ENCODE results near the gene LIG1.
A peak's percentile ranks its signal among the peaks of the same experiment; 100 is the strongest.
"Not testable (repeated sequence)": the region's sequence is repeated elsewhere in the genome, so short reads cannot be mapped to it uniquely, and the experiment has no call there.

LIG1 gene

DNA sequence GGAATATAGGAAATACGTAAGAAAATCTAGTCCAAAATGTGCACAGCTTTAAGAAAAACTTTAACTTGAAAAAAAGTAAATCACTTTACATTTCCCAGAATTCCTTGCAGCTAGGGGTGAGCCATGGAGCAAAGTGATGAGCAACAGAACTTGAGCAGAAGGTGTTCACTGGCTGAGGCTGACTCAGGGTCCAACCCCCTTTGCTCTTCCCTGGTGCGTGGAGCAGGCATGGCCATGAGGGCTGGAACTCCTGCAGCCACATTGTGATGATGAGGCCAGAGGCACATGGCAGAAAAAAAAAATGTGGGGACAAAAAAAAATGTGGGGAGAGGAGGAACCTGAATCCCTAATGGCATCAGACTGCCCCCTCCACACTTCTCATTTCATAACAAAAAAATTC lies 49.6 kb downstream of the LIG1 start:
- DNase-seq: no peak

DNA sequence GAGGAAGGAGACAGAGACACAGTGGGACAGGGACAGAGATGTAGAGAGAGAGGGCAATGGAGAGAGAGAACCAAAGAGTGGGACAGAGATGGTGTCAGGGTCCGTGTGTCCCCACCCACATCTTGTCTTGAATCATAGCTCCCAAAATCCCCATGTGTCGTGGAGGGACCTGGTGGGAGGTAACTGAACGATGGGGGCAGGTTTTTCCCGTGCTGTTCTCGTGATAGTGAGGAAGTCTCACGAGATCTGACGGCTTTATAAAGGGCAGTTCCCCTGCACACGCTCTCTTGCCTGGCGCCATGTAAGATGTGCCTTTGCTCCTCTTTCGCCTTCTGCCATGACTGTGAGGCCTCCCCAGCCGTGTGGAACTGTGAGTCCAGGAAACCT lies 52.0 kb downstream of the LIG1 start:
- DNase-seq: no peak

DNA sequence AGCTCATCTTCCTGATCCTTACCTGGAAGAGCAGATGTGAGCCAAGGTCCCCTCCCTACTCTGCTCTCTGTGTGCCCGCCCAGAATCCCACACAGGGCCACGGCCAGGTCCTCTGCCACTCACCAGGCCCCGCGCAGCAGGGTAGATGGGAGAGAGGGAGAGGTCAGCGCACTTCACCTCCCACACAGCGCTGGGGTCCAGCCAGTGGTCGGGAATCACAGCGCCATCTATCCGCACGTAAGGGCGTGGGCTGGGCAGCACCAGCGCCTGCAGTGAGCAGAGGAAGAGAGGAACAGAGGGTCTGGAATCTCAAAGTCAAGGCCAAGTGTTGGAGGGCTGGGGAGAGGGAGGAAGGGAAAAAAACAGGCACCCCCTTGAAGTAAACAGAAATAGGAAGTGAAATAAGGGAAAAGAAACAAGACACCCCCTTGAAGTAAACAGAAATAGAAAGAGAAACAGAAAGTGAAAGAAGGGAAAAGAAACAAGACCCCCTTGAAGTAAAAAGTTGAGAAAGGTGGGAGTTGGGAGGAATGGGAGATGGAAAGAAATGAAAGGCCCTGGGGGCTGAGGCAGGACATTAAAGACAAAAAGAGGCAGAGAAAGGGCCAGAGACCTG lies 52.5 kb downstream of the LIG1 start:
- DNase-seq: no peak

DNA sequence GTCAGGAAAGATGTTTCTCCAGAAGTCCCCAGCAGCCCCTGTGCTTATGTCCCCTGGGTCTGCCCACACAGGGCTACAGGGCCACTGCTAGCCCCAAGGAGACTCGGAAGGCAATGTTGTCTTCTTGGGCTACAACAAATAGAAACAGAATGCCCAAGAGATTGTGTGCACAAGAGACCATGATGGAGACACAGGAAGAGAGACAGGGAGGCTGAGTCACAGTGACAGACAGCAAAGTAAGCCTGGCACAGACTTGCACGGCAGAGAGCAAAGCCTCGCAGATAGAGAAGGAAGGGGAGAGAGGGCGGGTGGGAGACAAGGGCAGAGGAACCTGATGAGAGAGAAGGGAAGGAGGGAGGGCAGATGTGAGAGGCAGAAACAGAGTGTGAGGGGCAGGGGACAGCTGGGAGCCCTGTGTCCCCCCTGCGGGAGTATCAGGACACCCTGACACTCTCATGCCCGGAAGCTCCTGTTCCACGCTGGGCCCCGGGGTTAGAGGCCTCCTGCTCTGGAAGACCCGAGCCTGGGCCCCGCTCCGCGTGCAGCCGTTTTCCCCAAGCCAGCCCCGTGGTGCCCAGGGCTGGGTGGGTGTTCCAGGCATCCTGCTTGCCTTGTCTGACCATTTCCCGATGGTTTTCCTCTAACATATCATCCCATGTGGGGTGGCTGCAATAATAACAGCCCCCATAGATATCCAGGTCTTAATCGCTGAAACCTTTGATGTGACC lies 56.8 kb downstream of the LIG1 start:
- DNase-seq: no peak

DNA sequence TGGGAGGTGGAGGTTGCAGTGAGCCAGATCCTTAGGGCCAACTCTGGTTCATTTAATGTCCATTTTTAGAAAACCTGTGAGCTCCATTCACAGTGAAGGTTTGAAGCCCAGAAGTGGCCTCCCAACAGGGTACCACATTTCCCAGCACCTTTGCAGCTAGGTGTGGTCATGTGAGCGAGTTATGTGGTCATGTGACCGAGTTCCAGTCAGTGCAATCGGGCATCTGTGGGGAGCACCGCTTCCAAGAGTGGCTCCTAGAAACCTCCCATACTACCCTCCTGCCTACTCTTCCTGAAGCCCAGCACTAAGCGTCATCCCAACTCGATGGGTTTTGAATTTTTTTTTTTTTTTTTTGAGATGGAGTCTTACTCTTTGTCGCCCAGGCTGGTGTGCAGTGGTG lies 58.9 kb downstream of the LIG1 start:
- no peak for DNase-seq

DNA sequence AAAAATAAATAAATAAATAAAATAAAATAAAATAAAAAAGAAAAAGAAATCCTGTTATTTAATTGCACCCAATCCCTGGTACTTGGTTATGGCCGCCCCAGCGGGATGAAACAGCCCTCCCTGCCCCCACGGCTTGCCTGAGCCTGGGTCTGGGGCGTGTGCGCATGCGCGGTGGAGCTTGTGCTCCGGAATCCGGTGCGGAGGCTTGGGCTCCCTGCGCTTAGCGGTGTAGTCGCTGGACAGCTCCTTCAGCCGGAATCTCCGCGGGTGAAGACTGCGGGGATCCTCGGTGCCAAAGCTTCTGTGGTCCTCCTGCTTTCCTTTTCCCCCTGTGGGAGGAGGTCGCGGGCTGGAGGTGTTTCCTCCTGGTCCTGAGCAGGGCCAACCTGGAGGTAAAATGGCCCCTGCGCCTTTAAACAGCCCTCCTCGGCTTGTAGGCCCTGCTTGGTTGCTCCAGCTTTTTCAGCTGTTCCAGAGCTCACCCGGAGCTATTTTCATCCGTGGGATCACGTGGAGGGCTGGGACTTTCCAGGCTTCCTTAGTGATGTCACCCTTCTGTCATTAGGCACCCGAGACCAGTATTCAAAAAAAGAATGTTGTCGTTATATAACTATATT lies 59.7 kb downstream of the LIG1 start, which contains the start of gene PLA2G4C:
Gene PLA2G4C, minus strand, starts transcription at position 468 of the 617 bp plus-strand sequence. CDS start 4,288 bp downstream, outside the sequence.
- DNase-seq: peak; percentile 65

DNA sequence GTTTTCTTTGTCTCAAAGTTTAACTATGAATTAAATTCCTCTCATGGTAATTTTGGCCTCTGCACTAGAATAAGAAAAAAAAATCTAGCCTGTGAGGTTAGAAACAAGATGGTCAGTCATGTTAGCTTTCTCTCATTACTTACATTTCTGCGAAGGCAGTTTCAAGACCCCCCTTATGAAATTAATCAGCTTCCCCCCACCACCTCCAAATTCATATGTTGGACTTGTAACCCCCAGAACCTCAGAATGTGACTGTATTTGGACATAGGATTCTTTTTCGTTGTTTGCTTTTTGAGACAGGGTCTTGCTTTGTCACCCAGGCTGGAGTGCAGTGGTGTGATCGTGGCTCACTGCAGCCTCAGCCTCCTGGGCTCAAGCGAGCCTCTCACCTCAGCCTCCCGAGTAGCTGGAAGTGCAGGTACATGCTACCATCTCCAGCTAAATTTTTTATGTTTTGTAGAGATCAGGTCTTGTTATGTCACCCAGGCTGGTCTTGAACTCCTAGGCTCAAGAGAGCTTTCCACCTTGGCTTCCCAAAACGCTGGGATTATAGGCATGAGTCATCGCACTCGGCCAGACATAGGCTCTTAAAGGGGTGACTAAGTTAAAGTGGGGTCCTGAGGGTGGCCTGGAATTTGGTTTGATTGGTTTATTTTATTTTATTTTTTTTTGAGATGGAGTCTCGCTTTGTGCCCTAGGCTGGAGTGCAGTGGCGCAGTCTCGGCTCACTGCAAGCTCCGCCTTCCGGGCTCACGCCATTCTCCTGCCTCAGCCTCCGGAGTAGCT lies 61.0 kb downstream of the LIG1 start:
- DNase-seq: no peak

DNA sequence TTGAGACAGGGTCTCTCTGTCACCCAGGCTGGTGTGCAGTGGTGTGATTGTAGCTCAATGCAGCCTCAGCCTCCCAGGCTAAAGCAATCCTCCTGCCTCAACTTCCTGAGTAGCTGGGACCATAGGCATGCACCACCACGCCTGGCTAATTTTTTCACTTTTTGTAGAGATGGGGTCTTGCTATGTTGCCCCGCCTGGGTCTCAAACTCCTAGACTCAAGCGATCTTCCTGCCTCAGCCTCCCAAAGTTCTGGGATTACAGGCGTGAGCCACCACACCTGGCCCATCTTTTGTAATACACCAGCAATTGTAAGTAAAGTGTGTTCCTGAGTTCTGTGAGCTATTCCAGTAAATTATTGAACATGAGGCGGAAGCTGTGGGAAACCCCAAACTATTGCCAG lies 66.2 kb downstream of the LIG1 start:
- DNase-seq: no peak

DNA sequence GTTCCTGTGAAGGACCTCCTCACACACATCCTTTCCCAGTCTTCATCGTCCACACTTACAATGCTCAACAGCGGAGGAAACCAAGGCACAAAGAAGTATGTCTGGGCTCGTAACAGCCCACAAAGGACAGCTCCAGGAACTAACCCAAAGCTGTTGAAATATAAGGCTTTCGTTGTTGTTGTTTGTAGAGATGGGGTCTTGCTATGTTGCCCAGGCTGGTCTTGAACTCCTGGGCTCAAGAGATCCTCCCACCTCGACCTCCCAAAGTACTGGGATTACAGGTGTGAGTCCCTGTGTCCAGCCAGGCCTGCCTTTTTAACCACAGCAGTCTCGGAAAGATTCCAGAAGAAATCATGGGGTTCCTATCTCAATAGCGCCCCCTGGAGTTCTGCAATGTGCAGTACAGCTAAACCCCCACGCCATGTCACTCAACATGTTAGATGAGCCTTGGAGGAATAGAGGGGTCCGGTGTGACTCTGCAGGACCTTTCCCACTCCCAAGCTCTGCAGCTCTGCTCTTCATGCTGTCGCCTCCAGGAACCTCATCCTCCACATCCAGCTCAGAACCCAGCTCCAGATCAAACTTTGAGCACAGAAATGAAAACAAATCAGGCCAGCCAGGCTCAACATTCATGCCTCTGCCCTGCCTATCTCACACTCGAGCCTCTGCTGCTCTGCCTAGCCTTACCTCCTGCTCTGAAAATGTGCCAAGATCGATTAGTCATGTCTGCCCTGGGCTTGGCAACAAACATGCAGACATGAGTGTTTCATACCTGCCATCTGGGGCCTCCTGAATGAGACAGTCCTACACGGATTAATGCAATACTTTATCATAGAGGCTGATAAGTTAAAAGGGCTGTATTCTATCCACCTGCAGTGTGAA lies 67.0 kb downstream of the LIG1 start:
- DNase-seq: peak; percentile 9

DNA sequence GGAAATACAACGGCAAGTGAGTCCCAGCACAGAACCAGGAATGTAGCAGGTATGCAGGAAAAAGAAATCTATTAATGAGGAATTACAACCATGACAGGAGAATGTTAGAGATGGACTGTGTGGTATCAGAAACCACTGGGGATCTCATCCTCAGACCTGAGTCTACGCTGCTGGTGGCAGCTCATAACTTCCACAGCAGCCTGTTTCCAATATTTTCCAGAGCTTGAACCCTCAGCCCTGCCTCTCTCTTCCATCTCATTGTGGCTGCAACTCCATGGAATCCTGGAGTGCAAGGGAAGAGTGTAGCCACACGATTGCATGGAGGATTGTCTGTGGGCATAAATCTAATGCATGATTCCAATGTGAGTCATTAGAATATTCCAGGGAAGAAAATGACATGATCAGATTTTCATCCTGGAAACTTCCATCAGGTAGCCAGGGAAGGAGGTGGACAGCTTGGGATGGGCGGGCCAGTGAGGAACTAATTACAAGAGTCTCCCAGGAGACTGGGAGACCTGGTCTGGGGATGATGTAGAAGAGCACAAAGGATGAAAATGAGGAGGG lies 74.5 kb downstream of the LIG1 start:
- DNase-seq: no peak

DNA sequence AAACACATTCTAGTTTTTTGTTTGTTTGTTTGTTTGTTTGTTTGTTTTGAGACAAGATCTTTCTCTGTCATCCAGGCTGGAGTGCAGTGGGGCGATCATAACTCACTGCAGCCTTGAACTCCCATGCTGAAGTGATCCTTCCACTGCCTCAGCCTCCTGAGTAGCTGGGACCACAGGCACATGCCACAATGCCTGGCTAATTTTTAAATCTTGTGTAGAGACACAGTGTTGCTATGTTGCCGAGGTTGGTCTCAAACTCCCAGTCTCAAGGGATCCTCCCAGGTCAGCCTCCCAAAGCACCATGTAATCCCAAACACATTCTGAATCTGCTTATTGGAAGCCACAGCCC lies 75.3 kb downstream of the LIG1 start:
- DNase-seq: no peak

DNA sequence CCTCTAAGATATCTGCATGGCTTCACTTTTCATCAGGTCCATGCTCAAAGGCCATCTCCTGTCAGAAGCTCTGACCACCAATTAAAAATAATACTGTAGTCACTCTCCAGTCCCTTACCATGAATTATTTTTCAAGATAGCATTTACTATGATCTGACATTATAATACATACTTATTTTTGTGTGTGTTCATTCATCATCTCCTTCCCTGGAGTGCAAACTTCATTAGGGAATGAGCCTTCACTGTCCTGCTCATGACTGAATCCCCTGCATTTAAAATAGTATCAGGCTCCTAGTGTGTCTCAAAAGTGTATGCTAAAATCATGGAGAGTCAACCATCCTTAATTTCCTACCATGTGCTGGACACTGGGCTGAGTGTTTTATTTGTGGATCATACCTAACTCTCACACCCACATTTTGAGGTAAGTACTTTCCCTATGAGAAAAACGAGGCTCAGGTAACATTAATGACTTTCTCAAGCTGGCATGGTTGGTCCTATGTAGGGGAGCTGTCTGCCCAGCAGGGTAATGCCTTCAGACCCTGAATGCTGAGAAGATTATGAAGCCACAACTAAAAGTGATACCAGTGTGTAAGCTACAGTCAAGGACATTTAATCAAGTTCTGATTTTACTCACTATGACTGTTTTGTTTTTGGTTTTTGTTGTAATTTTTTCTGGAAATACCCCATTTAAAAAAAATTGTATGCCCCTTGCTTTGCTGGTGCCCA lies 75.9 kb downstream of the LIG1 start:
- DNase-seq: no peak

DNA sequence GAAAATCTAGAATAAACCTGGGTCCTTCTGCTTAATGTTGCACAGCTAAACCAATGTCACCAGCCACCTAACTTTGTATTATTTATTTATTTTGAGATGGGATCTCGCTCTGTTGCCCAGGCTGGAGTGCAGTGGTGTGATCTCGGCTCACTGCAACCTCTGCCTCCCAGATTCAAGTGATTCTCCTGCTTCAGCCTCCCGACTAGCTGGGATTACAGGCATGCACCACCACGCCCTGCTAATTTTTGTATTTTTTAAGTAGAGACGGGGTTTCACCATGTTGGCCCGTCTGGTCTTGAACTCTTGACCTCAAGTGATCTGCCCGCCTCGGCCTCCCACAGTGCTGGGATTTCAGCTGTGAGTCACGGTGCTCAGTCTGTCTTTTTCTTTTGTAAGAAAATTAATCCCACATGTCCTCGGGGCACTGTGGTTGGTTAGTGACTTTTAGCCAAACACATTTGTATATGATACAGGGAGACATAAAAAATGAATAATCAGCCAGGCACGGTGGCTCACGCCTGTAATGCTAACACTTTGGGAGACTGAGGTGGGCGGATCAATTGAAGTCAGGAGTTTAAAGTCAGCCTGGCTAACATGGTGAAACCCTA lies 78.9 kb downstream of the LIG1 start:
- not testable (repeated sequence) for DNase-seq

DNA sequence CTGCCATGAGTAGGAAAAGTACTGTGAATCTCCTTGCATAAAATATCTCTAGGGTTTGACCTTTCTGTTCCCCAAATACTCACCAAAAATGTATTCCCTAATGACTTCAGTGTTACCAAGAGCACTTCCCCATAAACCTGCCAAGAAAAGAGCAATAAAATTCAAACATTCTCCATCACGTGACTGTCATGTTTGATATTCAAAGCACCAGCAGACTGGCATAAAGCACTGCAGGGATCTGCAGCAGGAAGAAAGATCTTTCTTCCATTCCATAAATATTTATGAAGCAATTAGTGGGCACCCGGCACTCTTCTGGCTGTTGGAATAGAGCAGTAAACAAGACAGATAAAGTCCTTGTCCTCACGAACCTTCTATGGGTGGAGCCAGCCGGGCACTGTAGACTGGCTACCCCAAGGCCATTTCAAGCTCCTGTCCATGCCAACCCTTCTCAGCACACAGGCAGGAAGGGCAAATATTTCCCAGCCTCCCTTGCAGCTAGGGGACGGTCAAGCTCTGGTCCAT lies 79.8 kb downstream of the LIG1 start:
- no peak for DNase-seq

DNA sequence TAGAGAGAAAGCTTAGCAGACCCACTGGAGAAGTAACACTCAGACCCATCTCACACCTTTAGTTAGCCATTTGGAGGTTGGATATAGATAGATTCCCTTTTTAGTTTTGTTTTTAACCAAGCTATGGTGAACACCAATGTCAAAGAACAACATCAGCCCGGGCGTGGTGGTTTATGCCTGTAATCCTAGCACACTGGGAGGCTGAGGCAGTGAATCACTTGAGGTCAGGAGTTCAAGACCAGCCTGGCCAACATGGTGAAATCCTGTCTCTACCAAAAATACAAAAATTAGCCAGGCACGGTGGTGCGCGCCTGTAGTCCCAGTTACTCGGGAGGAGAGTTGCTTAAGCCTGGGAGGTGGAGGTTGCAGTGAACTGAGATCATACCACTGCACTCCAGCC lies 81.2 kb downstream of the LIG1 start:
- not testable (repeated sequence) for DNase-seq

DNA sequence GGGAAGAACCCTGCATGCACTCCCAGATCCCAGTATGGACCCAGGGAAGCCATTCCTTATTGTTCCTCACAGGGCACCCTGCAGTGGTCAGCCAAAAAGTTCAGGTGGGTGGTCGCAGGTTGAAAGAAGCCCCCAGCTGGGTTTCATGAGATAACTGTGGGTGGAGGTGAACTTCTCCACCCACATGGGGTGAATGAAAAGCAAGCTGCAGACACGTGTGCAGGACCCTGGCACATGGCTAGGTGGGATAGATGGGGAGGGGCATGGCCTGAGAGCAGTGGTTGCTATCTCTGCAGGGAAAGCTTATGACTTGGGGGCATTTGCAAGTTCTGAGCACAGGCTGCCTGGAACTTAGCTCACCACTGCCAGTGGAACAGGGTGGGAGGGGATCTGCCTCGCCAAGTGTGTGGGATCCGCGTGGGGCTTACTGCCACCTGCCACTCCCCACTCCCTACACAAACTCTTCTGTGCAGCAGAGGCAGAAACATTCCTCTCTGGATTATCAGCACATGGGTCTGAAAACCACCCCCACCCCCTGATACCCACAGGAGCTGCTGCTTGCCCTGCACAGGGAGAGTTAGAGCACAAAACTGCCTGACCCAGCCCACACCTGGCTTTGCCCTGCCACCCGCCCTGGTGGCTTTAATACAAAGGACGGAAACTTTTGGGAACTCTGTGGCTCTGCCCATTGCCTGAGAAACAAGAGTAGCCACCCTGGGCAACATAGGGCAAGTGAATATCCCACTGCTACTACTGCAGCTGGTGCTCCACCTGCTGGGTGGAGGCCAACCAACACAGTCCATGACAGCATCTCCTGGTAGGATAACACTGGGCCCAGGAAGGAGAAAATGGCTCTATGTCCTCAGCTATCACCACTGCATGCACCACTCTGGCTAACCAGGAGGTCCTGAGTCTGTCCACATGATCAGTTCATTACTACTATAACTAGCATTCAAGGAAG lies 84.0 kb downstream of the LIG1 start:
- no peak for DNase-seq

DNA sequence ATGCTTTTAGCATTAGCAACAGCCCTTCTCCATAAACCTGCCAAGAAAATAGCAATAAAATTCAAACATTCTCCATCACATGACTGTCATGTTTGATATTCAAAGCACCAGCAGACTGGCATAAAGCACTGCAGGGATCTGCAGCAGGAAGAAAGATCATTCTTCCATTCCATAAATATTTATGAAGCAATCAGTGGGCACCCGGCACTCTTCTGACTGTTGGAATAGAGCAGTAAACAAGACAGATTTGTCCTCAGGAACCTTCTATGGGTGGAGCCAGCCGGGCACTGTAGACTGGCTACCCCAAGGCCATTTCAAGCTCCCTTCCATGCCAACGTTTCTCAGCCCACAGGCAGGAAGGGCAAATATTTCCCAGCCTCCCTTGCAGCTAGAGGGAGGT lies 85.1 kb downstream of the LIG1 start:
- no peak for DNase-seq

DNA sequence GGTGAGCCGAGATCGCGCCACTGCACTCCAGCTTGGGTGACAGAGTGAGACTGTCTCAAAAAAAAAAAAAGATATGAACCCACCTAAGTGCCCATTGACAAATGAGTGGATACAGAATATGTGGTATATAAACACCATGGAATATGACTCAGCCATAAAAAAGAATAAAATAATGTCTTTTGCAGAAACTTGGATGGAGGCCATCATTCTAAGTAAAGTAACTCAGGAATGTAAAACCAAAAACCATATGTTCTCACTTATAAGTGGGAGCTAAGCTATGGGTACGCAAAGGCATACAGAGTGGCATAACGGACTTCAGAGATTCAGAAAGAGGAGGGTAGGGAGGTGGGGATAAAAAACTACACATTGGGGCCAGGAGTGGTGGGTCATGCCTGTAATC lies 89.0 kb downstream of the LIG1 start:
- no peak for DNase-seq

DNA sequence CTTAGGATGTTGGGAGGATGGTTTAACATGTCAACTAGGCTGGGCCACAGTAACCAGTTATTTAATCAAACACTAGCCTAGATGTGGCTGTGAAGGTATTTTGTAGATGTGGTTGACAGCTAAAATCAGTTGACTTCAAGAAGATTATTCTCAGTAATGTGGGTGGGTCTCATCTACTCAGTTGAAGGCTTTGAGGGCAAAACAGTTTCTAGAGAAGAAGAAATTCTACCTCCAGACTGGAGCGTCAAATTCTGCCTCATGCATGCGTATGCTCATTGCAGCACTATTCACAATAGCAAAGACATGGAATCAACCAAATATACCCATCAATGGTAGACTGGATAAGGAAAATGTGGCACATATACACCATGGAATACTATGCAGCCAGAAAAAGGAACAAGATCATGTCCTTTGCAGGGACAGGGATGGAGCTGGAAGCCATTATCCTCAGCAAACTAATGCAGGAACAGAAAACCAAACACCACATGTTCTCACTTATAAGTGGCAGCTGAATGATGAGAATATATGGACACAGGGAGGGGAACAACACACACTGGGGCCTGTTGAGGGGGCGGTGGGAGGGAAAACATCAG lies 99.9 kb downstream of the LIG1 start:
- DNase-seq: not testable (repeated sequence)

Measured in effector CD4-positive, alpha-beta T cell (primary cell).